Activated CD4-positive, alpha-beta memory T cell treated with anti-CD3 and anti-CD28 coated beads, Interleukin-2, amount 10 ng/mL, durations not matched to agents 7 days and 5 days (primary cell): ENCODE data around the gene DCLRE1C. TPM values are rescaled to one million over a fixed set of nuclear protein-coding genes. Genes with fewer than 3 reads are reported as not detected.
"Not testable (repeated sequence)": the region's sequence is repeated elsewhere in the genome, so short reads cannot be mapped to it uniquely, and the experiment has no call there.

Source experiments
- CTCF ChIA-PET: fragments of 350-600 bp; sonication (Branson Sonifier 250); formaldehyde crosslinking; loops from one replicate; lab custom pipeline; 2021; ENCODE audit warnings: antibody characterized with exemption, inconsistent platforms; lab: Charles Lee
- POLR2A ChIA-PET: fragments of 350-600 bp; sonication (Branson Sonifier 250); formaldehyde crosslinking; loops from one replicate; lab custom pipeline; 2021; ENCODE audit warnings: antibody characterized with exemption; lab: Charles Lee
- DNase-seq: peaks from one replicate; pipeline ENCODE4 v3.0.0-alpha.2; 2020
- H3K27ac Mint-ChIP-seq: one replicate; pipeline ENCODE4 v1.8.0; 2021; ENCODE audit warnings: mild to moderate bottlenecking, mixed read lengths
- H3K27me3 Mint-ChIP-seq: one replicate; pipeline ENCODE4 v1.8.0; 2021; ENCODE audit warnings: mixed read lengths
- H3K36me3 Mint-ChIP-seq: one replicate; pipeline ENCODE4 v1.8.0; 2021; ENCODE audit warnings: low read depth, mixed read lengths
- H3K4me1 Mint-ChIP-seq: one replicate; pipeline ENCODE4 v1.8.0; 2021; ENCODE audit warnings: mixed read lengths
- H3K4me3 Mint-ChIP-seq: one replicate; pipeline ENCODE4 v1.8.0; 2021; ENCODE audit warnings: mild to moderate bottlenecking, mixed read lengths
- H3K9me3 Mint-ChIP-seq: one replicate; pipeline ENCODE4 v1.8.0; 2021; ENCODE audit warnings: mixed read lengths
- total RNA-seq, 2 experiments: library from RNA; stranded (reverse); gene quantifications; one replicate each; pipeline ENCODE4 v1.2.3, GENCODE V29; 2021

DCLRE1C gene
- total RNA-seq, 2 experiments from 2014 or later = 36.8 to 40.4 TPM

DNA sequence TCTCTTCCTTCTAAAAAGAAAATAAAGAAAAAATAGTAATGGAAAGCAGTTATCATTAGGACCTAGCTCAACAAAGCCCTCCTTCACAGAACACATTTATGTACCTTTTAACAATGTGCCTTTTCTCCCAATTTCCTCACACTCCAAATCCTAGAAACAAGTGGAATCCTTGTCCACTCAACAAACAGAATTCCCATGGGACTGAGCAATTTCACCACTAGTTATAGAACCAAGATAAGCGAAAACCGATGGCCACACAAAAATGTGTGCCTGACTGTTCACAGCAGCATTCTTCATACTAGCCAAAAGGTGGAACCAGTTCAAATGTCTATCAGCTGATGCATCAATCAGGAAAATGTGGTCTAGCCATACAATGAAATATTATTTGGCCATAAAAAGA is 17.3 kb downstream of the DCLRE1C start:
- ChIA-PET POLR2A (interaction anchor here (1.2 kb wide), 1 partner anchor 16 kb away, joined by 4 read pairs; no protein-coding TSS in a partner anchor), CTCF (interaction anchor here (0.7 kb wide), 1 partner anchor 383 kb away, joined by 3 read pairs; no protein-coding TSS in a partner anchor)
- H3K27ac Mint-ChIP-seq = no peak overlapping the region
- peaks cover 18% of the 10 kb centered on the region for H3K4me1 Mint-ChIP-seq
- no peak overlapping the region for H3K4me3 Mint-ChIP-seq
- no peaks in the 10 kb centered on the region for H3K9me3 Mint-ChIP-seq
- DNase-seq = no peak
- H3K36me3 Mint-ChIP-seq = peaks cover 51% of the 10 kb centered on the region
- H3K27me3 Mint-ChIP-seq = no peaks in the 10 kb centered on the region

DNA sequence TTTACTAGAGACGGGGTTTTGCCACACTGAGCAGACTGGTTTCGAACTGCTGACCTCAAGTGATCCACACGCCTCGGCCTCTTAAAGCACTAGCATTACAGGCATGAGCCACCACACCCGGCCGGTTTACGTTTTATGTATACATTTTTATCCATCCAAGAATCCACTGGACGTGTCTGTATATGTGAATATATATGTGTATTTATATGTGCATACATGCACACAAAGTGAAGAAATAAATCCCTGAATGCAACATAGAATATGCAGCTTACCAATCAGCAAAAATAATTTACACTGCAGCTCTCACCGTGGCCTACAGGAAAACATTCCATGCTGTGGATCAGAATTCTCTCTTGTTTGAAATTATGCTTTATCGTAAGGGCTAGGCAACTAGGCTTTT is 23.3 kb downstream of the DCLRE1C start:
- no peak overlapping the region for H3K27ac Mint-ChIP-seq
- H3K4me3 Mint-ChIP-seq = no peak overlapping the region
- no peaks in the 10 kb centered on the region for H3K27me3 Mint-ChIP-seq
- ChIA-PET POLR2A (no interaction called here), CTCF (no interaction called here)
- peaks cover 67% of the 10 kb centered on the region for H3K36me3 Mint-ChIP-seq
- H3K9me3 Mint-ChIP-seq = no peaks in the 10 kb centered on the region
- peaks cover 2% of the 10 kb centered on the region for H3K4me1 Mint-ChIP-seq
- no peak for DNase-seq

DNA sequence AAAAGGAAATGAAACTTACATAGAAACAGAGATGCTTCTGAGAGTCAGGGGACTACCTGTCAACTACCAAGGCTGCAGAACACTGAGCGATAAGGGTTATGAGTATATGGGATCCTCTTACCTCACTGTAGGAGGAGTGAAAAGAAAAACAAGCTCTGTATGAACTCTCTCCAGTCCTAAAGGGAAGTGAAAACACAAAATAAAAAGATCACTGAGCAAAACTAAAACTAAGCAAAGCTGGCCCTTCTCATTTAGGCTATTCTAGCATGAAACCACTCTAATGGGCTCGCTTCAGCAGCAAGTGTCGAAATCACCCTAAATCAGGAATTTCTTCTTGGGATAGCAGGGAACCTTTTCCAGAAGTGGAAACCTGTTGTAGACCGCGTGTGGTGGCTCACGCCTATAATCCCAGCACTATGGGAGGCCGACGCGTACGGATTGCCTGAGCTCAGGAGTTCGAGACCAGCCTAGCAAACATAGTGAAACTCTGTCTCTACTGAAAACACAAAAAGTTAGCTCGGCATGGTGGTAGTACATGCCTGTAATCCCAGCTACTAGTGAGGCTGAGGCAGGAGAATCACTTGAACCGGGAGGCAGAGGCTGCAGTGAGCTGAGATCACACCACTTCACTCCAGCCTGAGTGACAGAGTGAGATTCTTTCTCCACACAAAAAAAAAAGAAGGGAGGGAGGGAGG is 27.0 kb downstream of the DCLRE1C start:
- DNase-seq = no peak
- H3K9me3 Mint-ChIP-seq = no peaks in the 10 kb centered on the region
- ChIA-PET POLR2A (no interaction called here), CTCF (no interaction called here)
- no peaks in the 10 kb centered on the region for H3K27me3 Mint-ChIP-seq
- no peak overlapping the region for H3K27ac Mint-ChIP-seq
- no peak overlapping the region for H3K4me3 Mint-ChIP-seq
- H3K36me3 Mint-ChIP-seq = peaks cover 70% of the 10 kb centered on the region
- H3K4me1 Mint-ChIP-seq = peaks cover 2% of the 10 kb centered on the region

DNA sequence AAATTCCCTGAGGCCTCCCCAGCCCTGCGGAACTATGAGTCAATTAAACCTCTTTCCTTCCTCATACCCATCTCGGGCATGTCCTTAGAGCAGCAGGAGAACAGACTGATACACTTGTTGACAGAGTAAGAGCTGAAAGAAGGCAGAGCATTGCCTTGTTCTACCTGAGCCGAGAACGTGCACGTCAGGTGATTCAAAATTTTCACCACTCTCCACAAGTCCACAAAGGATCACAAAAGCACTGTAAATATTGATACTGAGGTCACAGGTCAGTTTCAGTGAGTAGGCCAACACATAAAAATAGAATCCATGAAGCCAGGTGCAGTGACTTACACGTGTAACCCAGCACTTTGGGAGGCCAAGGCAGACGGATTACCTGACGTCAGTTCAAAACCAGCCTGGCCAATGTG is 27.8 kb downstream of the DCLRE1C start:
- ChIA-PET POLR2A (no interaction called here), CTCF (no interaction called here)
- H3K9me3 Mint-ChIP-seq = no peaks in the 10 kb centered on the region
- no peak for DNase-seq
- no peak overlapping the region for H3K4me3 Mint-ChIP-seq
- peaks cover 72% of the 10 kb centered on the region for H3K36me3 Mint-ChIP-seq
- H3K27ac Mint-ChIP-seq = no peak overlapping the region
- no peaks in the 10 kb centered on the region for H3K27me3 Mint-ChIP-seq
- H3K4me1 Mint-ChIP-seq = peaks cover 2% of the 10 kb centered on the region

DNA sequence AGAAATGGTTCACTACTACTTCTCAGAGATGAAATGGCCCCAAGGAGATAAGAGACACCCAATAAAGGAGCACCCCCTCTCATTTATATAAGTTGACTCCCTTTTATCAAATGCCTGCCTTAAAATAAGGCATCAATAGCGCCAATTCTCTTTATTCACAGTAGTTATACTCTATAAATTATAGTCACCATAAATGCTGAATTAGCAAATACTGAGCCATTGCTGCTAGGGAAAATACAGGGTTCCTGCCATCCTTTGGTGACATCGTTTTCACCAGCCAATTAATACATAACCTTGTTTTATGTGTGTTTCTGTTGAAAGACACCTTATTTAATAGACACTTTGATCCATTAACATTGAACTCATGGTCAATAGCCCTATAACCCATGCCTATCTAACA is 28.6 kb downstream of the DCLRE1C start:
- no peak for DNase-seq
- peaks cover 72% of the 10 kb centered on the region for H3K36me3 Mint-ChIP-seq
- ChIA-PET CTCF (no interaction called here), POLR2A (no interaction called here)
- no peak overlapping the region for H3K4me3 Mint-ChIP-seq
- peaks cover 2% of the 10 kb centered on the region for H3K4me1 Mint-ChIP-seq
- H3K27me3 Mint-ChIP-seq = no peaks in the 10 kb centered on the region
- H3K9me3 Mint-ChIP-seq = no peaks in the 10 kb centered on the region
- no peak overlapping the region for H3K27ac Mint-ChIP-seq

DNA sequence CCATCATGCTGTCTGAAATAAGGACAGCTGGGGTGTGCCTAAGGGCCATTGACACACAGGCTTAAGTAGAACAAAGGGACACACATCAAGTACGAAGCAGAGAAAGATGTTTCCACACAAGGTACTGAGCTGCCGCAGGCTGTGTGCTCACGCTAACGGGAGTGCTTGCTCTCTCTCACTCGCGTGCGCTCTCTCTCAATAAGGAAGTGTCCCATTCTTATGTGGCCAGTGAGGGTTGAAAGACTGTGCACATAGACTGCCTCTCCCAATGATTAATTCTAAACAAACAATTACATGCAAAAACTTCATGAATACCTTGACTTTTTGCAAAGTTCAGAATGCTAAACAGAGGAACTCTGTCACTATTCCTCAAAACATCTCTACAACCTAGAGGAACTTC is 29.9 kb downstream of the DCLRE1C start:
- POLR2A ChIA-PET = interaction anchor here (1.1 to 1.2 kb wide), 2 partner anchors 24 to 45 kb away, joined by 3 read pairs; partner anchors contain the start of gene SUV39H2
- no peak for DNase-seq
- no peak overlapping the region for H3K27ac Mint-ChIP-seq
- H3K36me3 Mint-ChIP-seq = peaks cover 85% of the 10 kb centered on the region
- CTCF ChIA-PET = no interaction called here
- no peaks in the 10 kb centered on the region for H3K27me3 Mint-ChIP-seq
- H3K4me1 Mint-ChIP-seq = peaks cover 8% of the 10 kb centered on the region
- H3K9me3 Mint-ChIP-seq = peaks cover 3% of the 10 kb centered on the region
- no peak overlapping the region for H3K4me3 Mint-ChIP-seq

DNA sequence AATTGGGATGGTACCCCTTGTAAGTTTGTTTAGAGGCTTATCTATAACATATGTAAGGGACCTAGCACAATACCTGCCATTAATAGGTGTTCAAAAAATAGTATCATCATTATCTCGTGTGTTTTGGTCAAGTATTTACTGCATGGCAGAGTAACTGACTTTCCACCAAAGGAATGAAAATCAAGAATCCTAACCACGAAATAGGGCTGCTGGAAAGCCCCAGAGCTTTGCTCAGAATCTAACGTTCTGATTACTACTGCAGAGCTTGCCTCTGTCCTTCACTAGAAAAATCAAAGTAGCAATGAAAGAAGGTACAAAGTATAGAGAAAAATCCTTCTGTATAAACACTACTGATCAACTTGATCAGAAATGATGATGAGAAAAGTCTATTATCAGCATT is 34.9 kb downstream of the DCLRE1C start:
- ChIA-PET CTCF (interaction anchor here (1.1 kb wide), 1 partner anchor 16 kb away, joined by 3 read pairs; no protein-coding TSS in a partner anchor), POLR2A (no interaction called here)
- Mint-ChIP-seq H3K27me3 (no peaks in the 10 kb centered on the region), H3K36me3 (peaks cover 99% of the 10 kb centered on the region), H3K4me1 (peaks cover 20% of the 10 kb centered on the region), H3K9me3 (peaks cover 29% of the 10 kb centered on the region), H3K4me3 (no peak overlapping the region), H3K27ac (no peak overlapping the region)
- no peak for DNase-seq

DNA sequence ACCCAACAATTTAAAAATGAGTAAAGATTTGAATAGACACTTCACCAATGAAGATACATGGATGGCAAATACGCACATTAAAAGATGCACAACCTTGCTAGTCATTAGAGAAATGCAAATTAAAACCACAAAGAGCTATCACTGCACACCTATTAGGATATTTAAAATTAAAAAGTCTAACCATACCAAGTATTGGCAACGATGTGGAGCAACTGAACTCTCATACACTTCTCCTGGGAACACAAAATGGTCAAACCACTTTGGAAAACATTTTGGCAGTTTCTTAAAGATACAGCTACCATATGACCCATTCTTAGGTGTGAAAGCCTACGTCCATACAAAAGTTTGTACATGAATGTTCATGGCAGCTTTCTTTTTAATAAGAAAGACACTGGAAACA is 36.1 kb downstream of the DCLRE1C start:
- Mint-ChIP-seq H3K9me3 (peaks cover 29% of the 10 kb centered on the region), H3K4me3 (no peak overlapping the region), H3K27ac (no peak overlapping the region), H3K27me3 (no peaks in the 10 kb centered on the region), H3K36me3 (peaks cover 99% of the 10 kb centered on the region), H3K4me1 (peaks cover 20% of the 10 kb centered on the region)
- no peak for DNase-seq
- ChIA-PET POLR2A (interaction anchor here (1.7 kb wide), 1 partner anchor 15 kb away, joined by 4 read pairs; no protein-coding TSS in a partner anchor), CTCF (interaction anchor here (1.4 kb wide), 1 partner anchor 419 kb away, joined by 3 read pairs; no protein-coding TSS in a partner anchor)

DNA sequence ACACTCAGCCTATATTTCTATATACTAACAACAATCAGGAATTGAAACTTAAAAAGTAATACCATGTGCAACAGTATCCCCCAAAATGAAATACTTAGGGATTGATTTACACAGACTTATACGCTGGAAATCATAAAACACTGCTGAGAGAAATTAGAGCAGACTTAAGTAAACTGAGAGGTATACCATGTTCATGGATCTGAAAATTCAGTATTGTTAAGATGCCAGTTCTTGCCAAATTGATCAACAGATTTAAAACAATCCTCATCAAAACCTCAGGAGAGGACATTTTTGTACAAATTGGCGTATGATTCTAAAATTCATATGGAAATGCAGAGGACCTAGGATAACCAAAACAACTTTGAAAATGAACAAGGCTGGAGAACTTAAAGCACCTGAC is 37.3 kb downstream of the DCLRE1C start:
- no peak for DNase-seq
- peaks cover 20% of the 10 kb centered on the region for H3K4me1 Mint-ChIP-seq
- H3K36me3 Mint-ChIP-seq = peaks cover 99% of the 10 kb centered on the region
- no peak overlapping the region for H3K4me3 Mint-ChIP-seq
- no peaks in the 10 kb centered on the region for H3K27me3 Mint-ChIP-seq
- POLR2A ChIA-PET = interaction anchor here (1.7 kb wide), 1 partner anchor 16 kb away, joined by 4 read pairs; no protein-coding TSS in a partner anchor
- CTCF ChIA-PET = interaction anchor here (1.4 kb wide), 1 partner anchor 418 kb away, joined by 3 read pairs; no protein-coding TSS in a partner anchor
- no peak overlapping the region for H3K27ac Mint-ChIP-seq
- peaks cover 29% of the 10 kb centered on the region for H3K9me3 Mint-ChIP-seq

DNA sequence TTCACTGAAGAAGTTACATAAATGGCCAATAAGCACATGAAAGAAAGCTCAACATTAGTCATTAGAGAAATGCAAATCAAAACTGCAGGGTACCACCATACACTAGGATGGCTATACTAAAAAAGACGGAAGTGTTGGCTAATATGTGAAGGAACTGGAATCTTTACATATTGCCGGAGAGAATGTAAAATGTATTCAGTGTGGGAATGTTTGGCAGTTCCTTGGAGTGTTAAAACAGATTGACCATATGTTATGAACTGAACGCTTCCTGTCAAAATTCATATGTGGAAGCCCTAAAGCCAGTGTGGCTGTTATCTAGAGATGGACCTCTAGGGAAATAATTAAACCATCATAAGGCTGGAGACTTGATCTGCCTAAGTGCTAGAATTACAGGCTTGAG is 42.1 kb downstream of the DCLRE1C start:
- Mint-ChIP-seq H3K9me3 (peaks cover 16% of the 10 kb centered on the region), H3K27me3 (no peaks in the 10 kb centered on the region), H3K36me3 (peaks cover 95% of the 10 kb centered on the region), H3K4me3 (no peak overlapping the region), H3K4me1 (peaks cover 16% of the 10 kb centered on the region), H3K27ac (no peak overlapping the region)
- no peak for DNase-seq
- ChIA-PET POLR2A (interaction anchor here (0.7 to 2.0 kb wide), 2 partner anchors 13 to 14 kb away, joined by 3 to 5 read pairs; no protein-coding TSS in a partner anchor), CTCF (no interaction called here)

DNA sequence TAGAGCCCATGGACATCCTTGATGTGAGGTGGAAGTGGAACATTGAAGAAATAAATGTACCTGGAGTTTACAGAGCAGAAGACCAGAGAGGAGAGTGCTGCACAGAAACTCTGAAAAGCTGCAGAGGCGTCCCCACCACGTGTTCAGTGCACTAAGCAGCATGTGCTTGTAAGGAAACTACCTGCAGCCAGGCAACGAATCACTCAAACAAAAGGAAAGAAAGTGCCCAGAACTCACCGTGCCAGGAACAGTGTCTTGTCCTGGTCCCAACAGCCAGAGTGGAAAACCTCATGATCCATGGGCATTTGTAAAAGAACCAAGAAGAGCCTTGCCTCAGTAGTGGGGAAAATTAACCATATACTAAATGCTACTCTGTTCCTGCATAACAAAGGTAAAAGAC is 42.9 kb downstream of the DCLRE1C start:
- peaks cover 10% of the 10 kb centered on the region for H3K9me3 Mint-ChIP-seq
- no peak overlapping the region for H3K4me3 Mint-ChIP-seq
- peaks cover 93% of the 10 kb centered on the region for H3K36me3 Mint-ChIP-seq
- H3K27ac Mint-ChIP-seq = no peak overlapping the region
- DNase-seq = no peak
- H3K27me3 Mint-ChIP-seq = no peaks in the 10 kb centered on the region
- CTCF ChIA-PET = no interaction called here
- H3K4me1 Mint-ChIP-seq = peaks cover 17% of the 10 kb centered on the region
- POLR2A ChIA-PET = interaction anchor here (0.7 kb wide), 1 partner anchor 13 kb away, joined by 3 read pairs; no protein-coding TSS in a partner anchor

DNA sequence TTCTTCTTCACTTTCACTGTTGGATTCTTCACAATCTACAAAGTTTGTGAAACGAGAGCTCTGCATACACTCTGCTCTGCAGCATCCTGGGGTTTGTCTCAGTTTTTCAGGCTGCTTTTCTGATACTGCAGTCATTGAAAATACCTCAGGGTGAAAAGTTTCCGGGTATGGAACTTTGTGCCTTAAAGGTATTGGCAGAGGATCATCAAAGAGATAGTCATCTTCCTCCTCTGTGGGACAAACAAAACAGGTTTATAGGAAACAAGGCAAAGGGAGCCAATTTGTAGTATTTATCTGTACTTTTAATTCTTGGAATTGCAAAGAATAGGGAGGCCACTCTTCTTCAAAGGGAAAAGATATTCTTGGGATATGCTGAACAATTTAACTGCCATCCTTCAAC is 44.8 kb downstream of the DCLRE1C start:
- no peak overlapping the region for H3K27ac Mint-ChIP-seq
- ChIA-PET CTCF (no interaction called here), POLR2A (no interaction called here)
- peaks cover 88% of the 10 kb centered on the region for H3K36me3 Mint-ChIP-seq
- H3K27me3 Mint-ChIP-seq = no peaks in the 10 kb centered on the region
- no peak overlapping the region for H3K4me3 Mint-ChIP-seq
- H3K9me3 Mint-ChIP-seq = peaks cover 5% of the 10 kb centered on the region
- peaks cover 13% of the 10 kb centered on the region for H3K4me1 Mint-ChIP-seq
- DNase-seq = no peak

DNA sequence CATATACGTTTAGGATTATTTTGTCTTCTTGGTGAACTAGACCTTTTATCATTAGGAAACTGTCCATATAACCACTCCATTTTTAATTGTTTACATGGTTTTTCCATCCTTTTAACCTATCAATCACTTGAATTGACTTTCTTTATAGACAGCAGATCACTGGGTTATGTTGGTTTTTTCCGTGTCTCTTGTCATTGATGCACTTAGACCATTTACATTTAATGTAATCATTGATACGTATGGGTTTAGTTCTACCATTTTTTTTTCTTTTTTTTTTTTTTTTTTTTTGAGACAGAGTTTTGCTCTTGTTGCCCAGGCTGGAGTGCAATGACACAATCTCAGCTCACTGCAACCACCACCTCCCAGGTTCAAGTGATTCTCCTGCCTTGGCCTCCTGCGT is 46.3 kb downstream of the DCLRE1C start:
- H3K4me3 Mint-ChIP-seq, H3K9me3 Mint-ChIP-seq, DNase-seq, H3K27ac Mint-ChIP-seq, POLR2A ChIA-PET, H3K27me3 Mint-ChIP-seq, CTCF ChIA-PET: not testable (repeated sequence)
- H3K36me3 Mint-ChIP-seq = peaks cover 74% of the 10 kb centered on the region
- H3K4me1 Mint-ChIP-seq = peaks cover 13% of the 10 kb centered on the region
